GM12892 (cell line): ENCODE results near the gene MTARC1.

Experiments
- POLR2A ChIP-seq: IDR thresholded peaks from 2 replicates; pipeline ENCODE4 v1.6.1; 2011; ENCODE audit warnings: low read depth, low read length, control low read depth
- POLR2AphosphoS5 ChIP-seq: IDR thresholded peaks from 2 replicates; pipeline ENCODE4 v1.6.1; 2011; ENCODE audit warnings: low read depth, low read length, control low read depth
- TAF1 ChIP-seq: IDR thresholded peaks from 2 replicates; pipeline ENCODE4 v1.6.1; 2011; ENCODE audit warnings: low read depth, mild to moderate bottlenecking, control low read depth, low read length, borderline replicate concordance

DNA sequence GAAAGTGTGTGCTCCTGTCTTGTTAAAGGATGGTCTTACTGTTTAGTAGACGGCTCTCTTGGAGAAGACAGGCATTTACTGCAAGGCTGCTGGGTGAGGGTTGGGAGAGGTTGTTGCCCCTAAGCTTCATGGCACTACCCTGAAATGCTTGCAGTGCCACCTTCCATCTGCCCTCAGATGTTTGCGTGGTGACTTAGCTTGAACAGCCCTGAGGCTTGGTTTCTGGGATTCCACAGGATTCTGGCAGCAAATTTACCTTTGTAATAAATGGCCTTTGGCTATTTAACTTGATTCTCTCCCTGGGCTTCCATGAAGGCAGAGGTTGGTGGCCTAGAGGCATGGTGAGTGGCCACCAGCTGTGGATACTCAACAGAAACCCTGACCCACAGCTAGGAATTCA lies 11.6 kb downstream of the MTARC1 start:
- TF ChIP-seq POLR2A = no peak
- no peak for TF ChIP-seq POLR2AphosphoS5
- TF ChIP-seq TAF1 = no peak
